WTC11 (cell line): ENCODE data around the gene CDRT15L2.
"Not testable (repeated sequence)": the region's sequence is repeated elsewhere in the genome, so short reads cannot be mapped to it uniquely, and the experiment has no call there.

Source experiments
- CREM ChIP-seq: sonication (generic); formaldehyde crosslinking; IDR thresholded peaks from 2 replicates; pipeline ENCODE4 v1.8.1; 2022; ENCODE audit warnings: mild to moderate bottlenecking, missing genetic modification reagents, moderate library complexity
- CTCF ChIP-seq: fragments of 200-600 bp; IDR thresholded peaks from 2 replicates; pipeline ENCODE4 v1.8.0; 2022; ENCODE audit warnings: antibody characterized with exemption
- GTF2I ChIP-seq: fragments of 250-450 bp; sonication (Bioruptor Pico); conservative IDR thresholded peaks from 2 replicates; pipeline ENCODE4 v1.4.0; 2021; ENCODE audit warnings: mild to moderate bottlenecking
- IRF1 ChIP-seq: sonication (generic); formaldehyde crosslinking; IDR thresholded peaks from 2 replicates; pipeline ENCODE4 v1.8.0; 2023; ENCODE audit warnings: missing genetic modification reagents
- MAX ChIP-seq: sonication (generic); formaldehyde crosslinking; IDR thresholded peaks from 2 replicates; pipeline ENCODE4 v1.8.0; 2022; ENCODE audit warnings: mild to moderate bottlenecking, missing genetic modification reagents
- ZNF281 ChIP-seq: sonication (generic); formaldehyde crosslinking; IDR thresholded peaks from 2 replicates; pipeline ENCODE4 v1.8.0; 2023; ENCODE audit warnings: mild to moderate bottlenecking, missing genetic modification reagents
- ZNF423 ChIP-seq: fragments of 250-450 bp; sonication (Bioruptor Pico); IDR thresholded peaks from 2 replicates; pipeline ENCODE4 v2.1.2; 2022; ENCODE audit warnings: mild to moderate bottlenecking, moderate library complexity
- TF ChIP-seq, protein P1 (sequence below): sonication (generic); formaldehyde crosslinking; IDR thresholded peaks from 2 replicates; pipeline ENCODE4 v1.8.0; 2022; ENCODE audit warnings: missing genetic modification reagents

DNA sequence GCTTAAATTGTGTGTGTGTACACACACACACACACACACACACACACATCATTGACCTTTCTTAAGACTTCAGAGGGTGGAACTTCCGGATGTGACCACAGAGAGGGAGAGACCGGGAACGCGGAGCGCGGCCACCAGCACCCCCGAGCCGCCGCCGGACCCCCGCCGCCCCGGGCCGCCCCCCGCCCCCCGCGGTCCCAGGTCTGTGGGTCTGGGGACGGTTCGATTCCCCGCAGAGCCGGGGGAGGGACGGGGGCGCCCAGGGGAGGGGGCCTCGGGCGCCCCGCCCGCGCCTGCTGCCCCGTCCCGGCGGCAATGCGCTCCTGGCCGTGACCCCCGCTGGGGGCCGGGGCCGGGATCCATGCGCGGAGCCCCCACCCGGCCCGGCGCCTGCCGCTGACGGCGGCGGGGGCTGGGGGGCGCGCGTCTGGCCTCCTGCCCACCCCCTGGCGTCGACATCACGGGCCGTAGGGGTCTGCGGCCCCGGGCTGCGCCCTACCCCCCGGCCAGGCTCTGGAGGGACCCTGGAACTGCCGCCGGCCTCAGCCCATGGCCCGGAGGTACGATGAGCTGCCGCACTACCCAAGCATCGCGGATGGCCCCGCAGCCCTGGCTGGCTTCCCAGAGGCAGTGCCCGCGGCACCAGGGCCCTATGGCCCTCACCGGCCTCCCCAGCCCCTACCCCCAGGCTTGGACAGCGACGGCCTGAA lies 9.4 kb downstream of the CDRT15L2 start:
- not testable (repeated sequence) for TF ChIP-seq CTCF; ZNF281 (CRISPR knock-in tag); GTF2I (CRISPR knock-in tag); CREM (CRISPR knock-in tag); IRF1 (CRISPR knock-in tag); ZNF423 (CRISPR knock-in tag); MAX (CRISPR knock-in tag)
- TF ChIP-seq, protein P1, sequence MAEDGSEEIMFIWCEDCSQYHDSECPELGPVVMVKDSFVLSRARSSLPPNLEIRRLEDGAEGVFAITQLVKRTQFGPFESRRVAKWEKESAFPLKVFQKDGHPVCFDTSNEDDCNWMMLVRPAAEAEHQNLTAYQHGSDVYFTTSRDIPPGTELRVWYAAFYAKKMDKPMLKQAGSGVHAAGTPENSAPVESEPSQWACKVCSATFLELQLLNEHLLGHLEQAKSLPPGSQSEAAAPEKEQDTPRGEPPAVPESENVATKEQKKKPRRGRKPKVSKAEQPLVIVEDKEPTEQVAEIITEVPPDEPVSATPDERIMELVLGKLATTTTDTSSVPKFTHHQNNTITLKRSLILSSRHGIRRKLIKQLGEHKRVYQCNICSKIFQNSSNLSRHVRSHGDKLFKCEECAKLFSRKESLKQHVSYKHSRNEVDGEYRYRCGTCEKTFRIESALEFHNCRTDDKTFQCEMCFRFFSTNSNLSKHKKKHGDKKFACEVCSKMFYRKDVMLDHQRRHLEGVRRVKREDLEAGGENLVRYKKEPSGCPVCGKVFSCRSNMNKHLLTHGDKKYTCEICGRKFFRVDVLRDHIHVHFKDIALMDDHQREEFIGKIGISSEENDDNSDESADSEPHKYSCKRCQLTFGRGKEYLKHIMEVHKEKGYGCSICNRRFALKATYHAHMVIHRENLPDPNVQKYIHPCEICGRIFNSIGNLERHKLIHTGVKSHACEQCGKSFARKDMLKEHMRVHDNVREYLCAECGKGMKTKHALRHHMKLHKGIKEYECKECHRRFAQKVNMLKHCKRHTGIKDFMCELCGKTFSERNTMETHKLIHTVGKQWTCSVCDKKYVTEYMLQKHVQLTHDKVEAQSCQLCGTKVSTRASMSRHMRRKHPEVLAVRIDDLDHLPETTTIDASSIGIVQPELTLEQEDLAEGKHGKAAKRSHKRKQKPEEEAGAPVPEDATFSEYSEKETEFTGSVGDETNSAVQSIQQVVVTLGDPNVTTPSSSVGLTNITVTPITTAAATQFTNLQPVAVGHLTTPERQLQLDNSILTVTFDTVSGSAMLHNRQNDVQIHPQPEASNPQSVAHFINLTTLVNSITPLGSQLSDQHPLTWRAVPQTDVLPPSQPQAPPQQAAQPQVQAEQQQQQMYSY (CRISPR knock-in tag), result not testable (repeated sequence)
